Keratinocyte (primary cell): ENCODE data around the gene IFNGR1.

Source experiments
- EZH2 ChIP-seq: IDR thresholded peaks from one replicate; pipeline ENCODE4 v1.6.1; 2012; ENCODE audit warnings: inconsistent platforms, mild to moderate bottlenecking, low read length, moderate library complexity
- TF ChIP-seq, protein P1 (sequence below), 3 experiments: IDR thresholded peaks in 1 of 3; conservative IDR thresholded peaks in 1 of 3; optimal IDR thresholded peaks in 1 of 3; 2 replicates in 2 of 3; 3 replicates in 1 of 3; pipeline versions ENCODE3 to v1.5.1; 2011; ENCODE audit warnings: low read length in 3 of 3, mild to moderate bottlenecking in 3 of 3, moderate library complexity in 2 of 3, control low read depth in 1 of 3, inconsistent platforms in 1 of 3; ENCODE audit not compliant: insufficient read depth in 2 of 3; ENCODE audit errors: extremely low read depth in 1 of 3

DNA sequence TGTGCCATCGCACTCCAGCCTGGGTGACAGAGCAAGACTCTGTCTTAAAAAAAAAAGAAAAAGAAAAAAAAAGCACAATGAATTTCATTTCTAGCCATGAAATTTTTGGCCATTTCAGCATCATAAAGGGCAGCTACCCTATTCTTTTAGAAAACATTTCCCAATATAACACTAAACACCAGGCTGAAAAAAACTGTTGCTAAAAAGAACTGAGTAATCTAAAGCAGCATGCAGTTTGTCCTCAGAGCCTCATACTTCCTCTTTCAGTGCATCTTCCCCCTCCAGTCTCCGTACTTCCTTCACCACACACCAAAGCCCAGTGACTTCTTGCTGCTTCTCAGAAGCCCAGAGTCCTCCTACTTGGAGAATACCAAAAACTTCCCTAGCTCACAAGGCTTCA, 5.6 kb upstream of the IFNGR1 start:
- TF ChIP-seq, protein P1, sequence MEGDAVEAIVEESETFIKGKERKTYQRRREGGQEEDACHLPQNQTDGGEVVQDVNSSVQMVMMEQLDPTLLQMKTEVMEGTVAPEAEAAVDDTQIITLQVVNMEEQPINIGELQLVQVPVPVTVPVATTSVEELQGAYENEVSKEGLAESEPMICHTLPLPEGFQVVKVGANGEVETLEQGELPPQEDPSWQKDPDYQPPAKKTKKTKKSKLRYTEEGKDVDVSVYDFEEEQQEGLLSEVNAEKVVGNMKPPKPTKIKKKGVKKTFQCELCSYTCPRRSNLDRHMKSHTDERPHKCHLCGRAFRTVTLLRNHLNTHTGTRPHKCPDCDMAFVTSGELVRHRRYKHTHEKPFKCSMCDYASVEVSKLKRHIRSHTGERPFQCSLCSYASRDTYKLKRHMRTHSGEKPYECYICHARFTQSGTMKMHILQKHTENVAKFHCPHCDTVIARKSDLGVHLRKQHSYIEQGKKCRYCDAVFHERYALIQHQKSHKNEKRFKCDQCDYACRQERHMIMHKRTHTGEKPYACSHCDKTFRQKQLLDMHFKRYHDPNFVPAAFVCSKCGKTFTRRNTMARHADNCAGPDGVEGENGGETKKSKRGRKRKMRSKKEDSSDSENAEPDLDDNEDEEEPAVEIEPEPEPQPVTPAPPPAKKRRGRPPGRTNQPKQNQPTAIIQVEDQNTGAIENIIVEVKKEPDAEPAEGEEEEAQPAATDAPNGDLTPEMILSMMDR (optimal IDR thresholded peaks at IDR 0.05 in 1 of 3, IDR thresholded peaks at IDR 0.05 in 1 of 3, conservative IDR thresholded peaks at IDR 0.05 in 1 of 3; ENCODE audit: extremely low read depth in 1 of 3, insufficient read depth in 2 of 3, low read length in 3 of 3), result no peak
- no peak for TF ChIP-seq EZH2
